CD4-positive, alpha-beta T cell treated with Interleukin-15 for 4 hours (primary cell): ENCODE results near the gene PEPD.

Experiments
- DNase-seq: peaks from one replicate; pipeline ENCODE4 v3.0.0-alpha.2; 2020; ENCODE audit warnings: low spot score

Gene PEPD

GRCh38 chr19:33358408-33358807 is 163.2 kb downstream of the PEPD start:
- no peak for DNase-seq

- no peak for DNase-seq
Measured at GRCh38 chr19:33357556-33357955, 164.0 kb downstream of the PEPD start.

- DNase-seq = no peak
Measured at GRCh38 chr19:33355535-33355934, 166.1 kb downstream of the PEPD start.

GRCh38 chr19:33350538-33351309 is 170.9 kb downstream of the PEPD start:
- no peak for DNase-seq

- DNase-seq = no peak
Measured at GRCh38 chr19:33349319-33350289, 172.0 kb downstream of the PEPD start.

GRCh38 chr19:33348301-33349010 is 173.1 kb downstream of the PEPD start:
- DNase-seq = no peak

- DNase-seq = no peak
Measured at GRCh38 chr19:33347300-33347699, 174.3 kb downstream of the PEPD start.

GRCh38 chr19:33346665-33347064 is 174.9 kb downstream of the PEPD start:
- DNase-seq = no peak

- DNase-seq = no peak
Measured at GRCh38 chr19:33345163-33345562, 176.4 kb downstream of the PEPD start.

GRCh38 chr19:33344573-33344925 is 177.0 kb downstream of the PEPD start:
- DNase-seq = no peak

GRCh38 chr19:33343859-33344572 is 177.6 kb downstream of the PEPD start:
- no peak for DNase-seq

GRCh38 chr19:33343301-33343700 is 178.3 kb downstream of the PEPD start:
- no peak for DNase-seq

- DNase-seq = no peak
Measured at GRCh38 chr19:33340991-33341390, 180.6 kb downstream of the PEPD start.

- no peak for DNase-seq
Measured at GRCh38 chr19:33339016-33339984, 182.3 kb downstream of the PEPD start.
